ACHN (cell line): ENCODE data around the gene ENTHD1.

Source experiments
- DNase-seq: peaks from one replicate; pipeline ENCODE4 v3.0.0-alpha.2; 2015
- in situ Hi-C: cut with HindIII; loops from 2 replicates; pipeline ENCODE4 v1.10.0; 2017; ENCODE audit warnings: low sequenced_read_pairs, low pct_ligation_motif_present, low pct_unique_long_range_greater_than_20kb

Gene ENTHD1

GRCh38 chr22:39818094-39818493, 75.5 kb downstream of the ENTHD1 start:
- in situ Hi-C loops = no loop called here
- DNase-seq = no peak

GRCh38 chr22:39815932-39816331, 77.6 kb downstream of the ENTHD1 start:
- in situ Hi-C loops = no loop called here
- DNase-seq = no peak

- no peak for DNase-seq
- in situ Hi-C loops = no loop called here
Measured at GRCh38 chr22:39814899-39815298, 78.7 kb downstream of the ENTHD1 start.

GRCh38 chr22:39809772-39810557, 83.6 kb downstream of the ENTHD1 start:
- in situ Hi-C loops = no loop called here
- no peak for DNase-seq

GRCh38 chr22:39808081-39808480, 85.5 kb downstream of the ENTHD1 start:
- in situ Hi-C loops = no loop called here
- peak; percentile 35 for DNase-seq

- DNase-seq = no peak
- in situ Hi-C loops = no loop called here
Measured at GRCh38 chr22:39806109-39806508, 87.5 kb downstream of the ENTHD1 start.

- DNase-seq = no peak
- in situ Hi-C loops = no loop called here
Measured at GRCh38 chr22:39805117-39805516, 88.4 kb downstream of the ENTHD1 start.

GRCh38 chr22:39802682-39803081, 90.9 kb downstream of the ENTHD1 start:
- DNase-seq = no peak
- in situ Hi-C loops = no loop called here

- in situ Hi-C loops = no loop called here
- DNase-seq = no peak
Measured at GRCh38 chr22:39800790-39801520, 92.6 kb downstream of the ENTHD1 start.

GRCh38 chr22:39797528-39798147, 95.9 kb downstream of the ENTHD1 start:
- in situ Hi-C loops = no loop called here
- no peak for DNase-seq

GRCh38 chr22:39789788-39790187, 103.8 kb downstream of the ENTHD1 start:
- DNase-seq = no peak
- in situ Hi-C loops = no loop called here

- no peak for DNase-seq
- in situ Hi-C loops = no loop called here
Measured at GRCh38 chr22:39785232-39785631, 108.3 kb downstream of the ENTHD1 start.

- DNase-seq = no peak
- in situ Hi-C loops = no loop called here
Measured at GRCh38 chr22:39777716-39778454, 115.7 kb downstream of the ENTHD1 start.

- in situ Hi-C loops = no loop called here
- DNase-seq = no peak
Measured at GRCh38 chr22:39776295-39777009, 117.1 kb downstream of the ENTHD1 start.

GRCh38 chr22:39773976-39774539, 119.5 kb downstream of the ENTHD1 start:
- no peak for DNase-seq

GRCh38 chr22:39773503-39773902, 120.1 kb downstream of the ENTHD1 start:
- in situ Hi-C loops = no loop called here
- no peak for DNase-seq

More at GRCh38 chr22:39773976-39774539, 119.5 kb downstream of the ENTHD1 start:
- in situ Hi-C loops = no loop called here

- in situ Hi-C loops = no loop called here
- DNase-seq = no peak
Measured at GRCh38 chr22:39771486-39771885, 122.1 kb downstream of the ENTHD1 start.

GRCh38 chr22:39765661-39766060, 127.9 kb downstream of the ENTHD1 start:
- in situ Hi-C loops = no loop called here
- no peak for DNase-seq
